ENCODE results near the gene MAP1LC3B2. TPM values are rescaled to one million over a fixed set of nuclear protein-coding genes. Genes with fewer than 3 reads are reported as not detected.

The MAP1LC3B2 gene
- total and polyA plus RNA-seq, 2 donors = 3.0 TPM; not detected in 1

- peak overlapping the region; percentile 80 for H3K27ac ChIP-seq (ENCODE audit: low read depth)
- H3K4me1 ChIP-seq (ENCODE audit: insufficient read depth) = peaks cover 1% of the 10 kb centered on the region
- H3K4me3 ChIP-seq (ENCODE audit: low read depth, low read length) = no peak overlapping the region
- DNase-seq (ENCODE audit: extremely low spot score) = no peak
- H3K36me3 ChIP-seq (ENCODE audit: insufficient read depth) = no peaks in the 10 kb centered on the region
- 6% methylated on average over 30 of the region's 30 CpGs for WGBS
These were observed 40.3 kb downstream of the MAP1LC3B2 start for GRCh38 chr12:116599285-116600136.

GRCh38 chr12:116600959-116601918, 42.1 kb downstream of the MAP1LC3B2 start:
- Histone ChIP-seq H3K4me1 (ENCODE audit: insufficient read depth) (no peaks in the 10 kb centered on the region), H3K4me3 (ENCODE audit: low read depth, low read length) (no peak overlapping the region), H3K36me3 (ENCODE audit: insufficient read depth) (no peaks in the 10 kb centered on the region), H3K27ac (ENCODE audit: low read depth) (no peak overlapping the region)
- 91% methylated on average over 5 of the region's 5 CpGs for WGBS
- DNase-seq (ENCODE audit: extremely low spot score) = no peak

- Histone ChIP-seq H3K4me1 (ENCODE audit: insufficient read depth) (no peaks in the 10 kb centered on the region), H3K27ac (ENCODE audit: low read depth) (no peak overlapping the region), H3K4me3 (ENCODE audit: low read depth, low read length) (no peak overlapping the region), H3K36me3 (ENCODE audit: insufficient read depth) (no peaks in the 10 kb centered on the region)
- DNase-seq (ENCODE audit: extremely low spot score) = no peak
- 86% methylated on average over 7 of the region's 7 CpGs for WGBS
These were observed 43.0 kb downstream of the MAP1LC3B2 start for GRCh38 chr12:116601933-116602810.

- WGBS = 73% methylated on average over 15 of the region's 15 CpGs
- Histone ChIP-seq H3K4me3 (ENCODE audit: low read depth, low read length) (no peak overlapping the region), H3K27ac (ENCODE audit: low read depth) (no peak overlapping the region), H3K4me1 (ENCODE audit: insufficient read depth) (no peaks in the 10 kb centered on the region), H3K36me3 (ENCODE audit: insufficient read depth) (no peaks in the 10 kb centered on the region)
- DNase-seq (ENCODE audit: extremely low spot score) = no peak
These were observed 44.5 kb downstream of the MAP1LC3B2 start for GRCh38 chr12:116603546-116604177.

GRCh38 chr12:116604178-116604895, 45.2 kb downstream of the MAP1LC3B2 start:
- Histone ChIP-seq H3K27ac (ENCODE audit: low read depth) (no peak overlapping the region), H3K36me3 (ENCODE audit: insufficient read depth) (no peaks in the 10 kb centered on the region), H3K4me1 (ENCODE audit: insufficient read depth) (no peaks in the 10 kb centered on the region), H3K4me3 (ENCODE audit: low read depth, low read length) (no peak overlapping the region)
- 51% methylated on average over 13 of the region's 13 CpGs for WGBS
- DNase-seq (ENCODE audit: extremely low spot score) = no peak

GRCh38 chr12:116604951-116605641, 45.9 kb downstream of the MAP1LC3B2 start:
- Histone ChIP-seq H3K4me3 (ENCODE audit: low read depth, low read length) (no peak overlapping the region), H3K27ac (ENCODE audit: low read depth) (no peak overlapping the region)
- 55% methylated on average over 22 of the region's 22 CpGs for WGBS

GRCh38 chr12:116606397-116606796, 47.2 kb downstream of the MAP1LC3B2 start:
- H3K4me1 ChIP-seq (ENCODE audit: insufficient read depth) = no peaks in the 10 kb centered on the region
- 73% methylated on average over 4 of the region's 4 CpGs for WGBS
- no peak overlapping the region for H3K27ac ChIP-seq (ENCODE audit: low read depth)
- DNase-seq (ENCODE audit: extremely low spot score) = no peak
- H3K4me3 ChIP-seq (ENCODE audit: low read depth, low read length) = no peak overlapping the region
- no peaks in the 10 kb centered on the region for H3K36me3 ChIP-seq (ENCODE audit: insufficient read depth)

More at GRCh38 chr12:116604951-116605641, 45.9 kb downstream of the MAP1LC3B2 start:
- Histone ChIP-seq H3K36me3 (ENCODE audit: insufficient read depth) (no peaks in the 10 kb centered on the region), H3K4me1 (ENCODE audit: insufficient read depth) (no peaks in the 10 kb centered on the region)
- DNase-seq (ENCODE audit: extremely low spot score) = no peak

- H3K36me3 ChIP-seq (ENCODE audit: insufficient read depth) = no peaks in the 10 kb centered on the region
- WGBS = 97% methylated on average over 6 of the region's 6 CpGs
- H3K4me3 ChIP-seq (ENCODE audit: low read depth, low read length) = no peak overlapping the region
- no peaks in the 10 kb centered on the region for H3K4me1 ChIP-seq (ENCODE audit: insufficient read depth)
- no peak for DNase-seq (ENCODE audit: extremely low spot score)
- H3K27ac ChIP-seq (ENCODE audit: low read depth) = no peak overlapping the region
These were observed 47.9 kb downstream of the MAP1LC3B2 start for GRCh38 chr12:116607039-116607438.

GRCh38 chr12:116609319-116610114, 50.3 kb downstream of the MAP1LC3B2 start:
- H3K36me3 ChIP-seq (ENCODE audit: insufficient read depth) = no peaks in the 10 kb centered on the region
- DNase-seq (ENCODE audit: extremely low spot score) = no peak
- WGBS = 80% methylated on average over 8 of the region's 8 CpGs
- no peak overlapping the region for H3K27ac ChIP-seq (ENCODE audit: low read depth)
- H3K4me1 ChIP-seq (ENCODE audit: insufficient read depth) = no peaks in the 10 kb centered on the region
- no peak overlapping the region for H3K4me3 ChIP-seq (ENCODE audit: low read depth, low read length)

- H3K36me3 ChIP-seq (ENCODE audit: insufficient read depth) = no peaks in the 10 kb centered on the region
- H3K4me1 ChIP-seq (ENCODE audit: insufficient read depth) = no peaks in the 10 kb centered on the region
- WGBS = 67% methylated on average over 11 of the region's 11 CpGs
- H3K27ac ChIP-seq (ENCODE audit: low read depth) = no peak overlapping the region
- no peak for DNase-seq (ENCODE audit: extremely low spot score)
- no peak overlapping the region for H3K4me3 ChIP-seq (ENCODE audit: low read depth, low read length)
These were observed 51.9 kb downstream of the MAP1LC3B2 start for GRCh38 chr12:116610971-116611541.

- Histone ChIP-seq H3K36me3 (ENCODE audit: insufficient read depth) (no peaks in the 10 kb centered on the region), H3K4me3 (ENCODE audit: low read depth, low read length) (no peak overlapping the region), H3K27ac (ENCODE audit: low read depth) (no peak overlapping the region), H3K4me1 (ENCODE audit: insufficient read depth) (no peaks in the 10 kb centered on the region)
- no peak for DNase-seq (ENCODE audit: extremely low spot score)
- 88% methylated on average over 6 of the region's 6 CpGs for WGBS
These were observed 53.3 kb downstream of the MAP1LC3B2 start for GRCh38 chr12:116612436-116612835.

Data from urinary bladder (tissue), 4 donors.